Gastroesophageal sphincter (tissue), 3 donors: Measurements from ENCODE around the gene CUX1.

Source experiments
- EP300 ChIP-seq: sonication (generic); formaldehyde crosslinking; IDR thresholded peaks from one replicate; pipeline ENCODE4 v1.6.1; 2017; ENCODE audit warnings: antibody characterized with exemption, mild to moderate bottlenecking
- POLR2A ChIP-seq, 2 donors: fragments of 450-650 bp; IDR thresholded peaks; one replicate each; pipeline ENCODE4 v1.6.1; 2017; ENCODE audit warnings: antibody characterized with exemption in 2 of 2, mild to moderate bottlenecking in 2 of 2, moderate library complexity in 1 of 2
- TF ChIP-seq, protein P1 (sequence below), 4 experiments: fragments of 200-600 bp in 2 of 4; fragments of 450-650 bp in 2 of 4; sonication (generic) in 1 of 4; IDR thresholded peaks; one replicate each; pipeline ENCODE4 v1.5.1; 2017 to 2019; ENCODE audit warnings: antibody characterized with exemption in 4 of 4, mild to moderate bottlenecking in 2 of 4, moderate library complexity in 2 of 4

DNA sequence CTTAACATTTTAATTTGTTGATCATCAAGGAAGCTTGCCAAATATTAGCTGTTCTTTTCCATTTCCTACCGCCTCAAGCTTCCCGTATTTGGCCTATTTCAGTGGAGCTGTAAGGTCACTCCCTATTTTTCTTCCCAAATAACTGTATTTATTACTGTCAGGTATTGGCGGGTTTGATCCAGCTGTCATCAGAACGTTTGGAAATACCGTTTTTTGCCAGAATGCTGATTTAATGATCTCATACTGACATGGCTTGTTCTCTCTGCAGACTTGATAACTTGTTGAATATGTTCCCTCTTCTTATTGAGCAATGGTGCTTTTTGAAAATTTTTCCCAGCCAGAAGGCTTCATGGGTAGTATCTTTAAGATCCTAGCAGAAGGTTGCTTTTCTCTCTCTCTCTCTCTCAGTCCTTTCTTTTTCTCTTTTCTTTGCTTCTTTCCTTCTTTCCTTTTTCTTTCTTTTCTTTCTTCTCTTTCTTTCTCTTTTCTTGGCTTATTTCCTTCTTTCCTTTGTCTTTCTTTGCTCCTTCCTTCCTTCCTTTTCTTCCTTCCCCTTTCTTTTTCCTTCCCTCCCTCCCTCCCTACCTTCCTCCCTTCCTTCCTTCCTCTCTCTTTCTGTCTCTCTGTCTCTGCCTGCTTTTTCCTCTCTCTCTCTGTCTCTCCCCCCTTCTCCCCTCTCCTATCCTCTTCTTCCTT lies 42.1 kb downstream of the CUX1 start:
- TF ChIP-seq, protein P1, sequence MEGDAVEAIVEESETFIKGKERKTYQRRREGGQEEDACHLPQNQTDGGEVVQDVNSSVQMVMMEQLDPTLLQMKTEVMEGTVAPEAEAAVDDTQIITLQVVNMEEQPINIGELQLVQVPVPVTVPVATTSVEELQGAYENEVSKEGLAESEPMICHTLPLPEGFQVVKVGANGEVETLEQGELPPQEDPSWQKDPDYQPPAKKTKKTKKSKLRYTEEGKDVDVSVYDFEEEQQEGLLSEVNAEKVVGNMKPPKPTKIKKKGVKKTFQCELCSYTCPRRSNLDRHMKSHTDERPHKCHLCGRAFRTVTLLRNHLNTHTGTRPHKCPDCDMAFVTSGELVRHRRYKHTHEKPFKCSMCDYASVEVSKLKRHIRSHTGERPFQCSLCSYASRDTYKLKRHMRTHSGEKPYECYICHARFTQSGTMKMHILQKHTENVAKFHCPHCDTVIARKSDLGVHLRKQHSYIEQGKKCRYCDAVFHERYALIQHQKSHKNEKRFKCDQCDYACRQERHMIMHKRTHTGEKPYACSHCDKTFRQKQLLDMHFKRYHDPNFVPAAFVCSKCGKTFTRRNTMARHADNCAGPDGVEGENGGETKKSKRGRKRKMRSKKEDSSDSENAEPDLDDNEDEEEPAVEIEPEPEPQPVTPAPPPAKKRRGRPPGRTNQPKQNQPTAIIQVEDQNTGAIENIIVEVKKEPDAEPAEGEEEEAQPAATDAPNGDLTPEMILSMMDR (IDR thresholded peaks at IDR 0.05) = no peak
- no peak for TF ChIP-seq POLR2A (IDR thresholded peaks at IDR 0.05)
- TF ChIP-seq EP300 = no peak
